ENCODE data around the gene PIK3R2. TPM values are rescaled to one million over a fixed set of nuclear protein-coding genes. Genes with fewer than 3 reads are reported as not detected.

PIK3R2 gene
- total and polyA plus RNA-seq, 2 of the 4 experiments (the other 2 are of a cell fraction), result 12.2 to 25.1 TPM

- TF ChIP-seq BHLHE40 (IDR thresholded peaks at IDR 0.05; ENCODE audit: low read depth, low read length) (no peak), RCOR1 (IDR thresholded peaks at IDR 0.05; ENCODE audit: insufficient replicate concordance, low read length) (no peak), CEBPB (IDR thresholded peaks at IDR 0.05; ENCODE audit: low read depth, low read length) (no peak; the same call in 1 of the 2 replicates)
Observed at GRCh38 chr19:18109733-18110608, 43.0 kb upstream of the PIK3R2 start (continued).

- H3K27ac ChIP-seq (ENCODE audit: insufficient read depth, low read length), result no peak overlapping the region
- DNase-seq (no peak), ATAC-seq (ENCODE audit: low read depth) (no peak)
- H3K36me3 ChIP-seq (ENCODE audit: control insufficient read depth, insufficient read depth, low read length), result 0 out of 2 replicates have a peak, but pooled peaks cover 3% of the 10 kb centered on the region
- H3K56ac ChIP-seq (ENCODE audit: extremely low read depth, insufficient read depth, low read length), result no peak overlapping the region
- CTCF ChIA-PET, result interaction anchor here (0.6 kb wide), 1 partner anchor 1173 kb away, joined by 3 read pairs; no protein-coding TSS in a partner anchor
- H4K20me1 ChIP-seq (ENCODE audit: insufficient read depth, low read length), result peaks cover 4% of the 10 kb centered on the region; the same call in 1 of the 2 replicates
- H2BK120ac ChIP-seq (ENCODE audit: low read depth, low read length), result no peak overlapping the region
- intact Hi-C loops (cut with micrococcal nuclease), result loop anchor here (5.0 kb wide), 1 partner anchor 42 kb away; the partner anchor contains the start of gene PIK3R2
- H2AFZ ChIP-seq (replicated peaks; ENCODE audit: low read length, poor library complexity), result peak overlapping the region; percentile 97
- in situ Hi-C loops (cut with MboI; ENCODE audit: low sequenced_read_pairs), result loop anchor here (5.0 to 10.0 kb wide), 2 partner anchors 142 to 304 kb away; partner anchors contain the start of gene SSBP4
- H4K5ac ChIP-seq (ENCODE audit: low read depth, low read length), result no peak overlapping the region
- dilution Hi-C loops (cut with HindIII; ENCODE audit: low sequenced_read_pairs, unreplicated experiment), result no loop called here
- no peak overlapping the region for H2BK15ac ChIP-seq (ENCODE audit: low read depth, low read length)
- no peak overlapping the region; the same call in 1 of the 2 replicates for H3K4ac ChIP-seq (ENCODE audit: low read depth, low read length)
- BruUV-seq (replicated peaks), result no TSS peak
- H3K4me2 ChIP-seq (ENCODE audit: low read depth, low read length), result peak overlapping the region; percentile 90
- POLR2A ChIA-PET (ENCODE audit: unreplicated experiment), result interaction anchor here (1.4 kb wide), 1 partner anchor 171 kb away, joined by 3 read pairs; the partner anchor contains the start of gene JUND
- H3K79me1 ChIP-seq (ENCODE audit: low read depth in 1 of 2, low read length in 2 of 2), result no peaks in the 10 kb centered on the region; a peak in 1 of 4 replicates
- peak overlapping the region; percentile 84 for H2AK9ac ChIP-seq (replicated peaks; ENCODE audit: low read depth, low read length, poor library complexity)
- no peaks in the 10 kb centered on the region for H3K9me1 ChIP-seq (ENCODE audit: insufficient read depth, low read length)
- 28% methylated on average over 12 of the region's 22 CpGs; no CpG with 5 or more reads in 1 of the 2 experiments for WGBS, 2 experiments (ENCODE audit: extremely low coverage in 2 of 2, insufficient read length in 1 of 2)
- H2BK5ac ChIP-seq (ENCODE audit: low read depth, low read length, poor library complexity, severe bottlenecking), result no peak overlapping the region
- no peak overlapping the region for H3K9ac ChIP-seq (ENCODE audit: low read depth, low read length)
- H3K23ac ChIP-seq (ENCODE audit: low read depth, low read length), result no peak overlapping the region
- H3K9me3 ChIP-seq (ENCODE audit: control insufficient read depth, insufficient read depth, low read length), result no peaks in the 10 kb centered on the region
- no peaks in the 10 kb centered on the region for H3K27me3 ChIP-seq (ENCODE audit: control insufficient read depth, insufficient read depth, low read length)
- peaks cover 10% of the 10 kb centered on the region for H3K4me1 ChIP-seq (ENCODE audit: control insufficient read depth, insufficient read depth, low read length)
- H4K91ac ChIP-seq (ENCODE audit: insufficient read depth, low read depth, low read length), result no peak overlapping the region
- no peak overlapping the region for H2AK5ac ChIP-seq (ENCODE audit: low read depth, low read length)
- H2BK20ac ChIP-seq (ENCODE audit: low read depth, low read length), result no peak overlapping the region
- H3K18ac ChIP-seq (ENCODE audit: low read depth, low read length), result no peak overlapping the region
- peak overlapping the region in 1 of 2 experiments; percentile 83; a peak in 1 of 4 replicates for H4K8ac ChIP-seq (ENCODE audit: low read depth in 2 of 2, low read length in 2 of 2)
- no peak overlapping the region for H3K14ac ChIP-seq (replicated peaks; ENCODE audit: low read depth, low read length)
- H3K4me3 ChIP-seq (ENCODE audit: insufficient read depth, low read depth, low read length), result peak overlapping the region; percentile 94
- TF ChIP-seq ELK1 (IDR thresholded peaks at IDR 0.05; ENCODE audit: borderline replicate concordance, low read depth, low read length), result no peak
- no peak for TF ChIP-seq MXI1 (IDR thresholded peaks at IDR 0.05; ENCODE audit: borderline replicate concordance, low read depth, low read length)
- no peak for TF ChIP-seq POLR2A (IDR thresholded peaks at IDR 0.05; ENCODE audit: low read depth, low read length)
- TF ChIP-seq RFX5 (IDR thresholded peaks at IDR 0.05; ENCODE audit: low read depth, low read length), result no peak
- TF ChIP-seq, protein P1, sequence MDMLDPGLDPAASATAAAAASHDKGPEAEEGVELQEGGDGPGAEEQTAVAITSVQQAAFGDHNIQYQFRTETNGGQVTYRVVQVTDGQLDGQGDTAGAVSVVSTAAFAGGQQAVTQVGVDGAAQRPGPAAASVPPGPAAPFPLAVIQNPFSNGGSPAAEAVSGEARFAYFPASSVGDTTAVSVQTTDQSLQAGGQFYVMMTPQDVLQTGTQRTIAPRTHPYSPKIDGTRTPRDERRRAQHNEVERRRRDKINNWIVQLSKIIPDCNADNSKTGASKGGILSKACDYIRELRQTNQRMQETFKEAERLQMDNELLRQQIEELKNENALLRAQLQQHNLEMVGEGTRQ (IDR thresholded peaks at IDR 0.05; ENCODE audit: low read depth, low read length), result no peak
- no peak for TF ChIP-seq RAD21 (IDR thresholded peaks at IDR 0.05; ENCODE audit: low read length)
- no peak for TF ChIP-seq MAZ (IDR thresholded peaks at IDR 0.05; ENCODE audit: borderline replicate concordance, low read depth, low read length)
- TF ChIP-seq CEBPB (IDR thresholded peaks at IDR 0.05; ENCODE audit: low read depth, low read length), result no peak
Observed at GRCh38 chr19:18110609-18111232, 42.2 kb upstream of the PIK3R2 start.
